Cardiac muscle cell (in vitro differentiated cells and primary cell): ENCODE results near the gene IGSF1. TPM values are rescaled to one million over a fixed set of nuclear protein-coding genes. Genes with fewer than 3 reads are reported as not detected.

Experiments used
- DNase-seq, 2 donors: peaks; one replicate each; pipeline versions ENCODE4 v3.0.0 to v3.0.0-alpha.2; 2010 to 2017; ENCODE audit warnings: low read depth in 1 of 2, low spot score in 1 of 2
- H3K27ac ChIP-seq: fragments of 200-600 bp; sonication (generic); 2 replicates; pipeline ENCODE4 v1.5.1; 2016
- H3K27me3 ChIP-seq: fragments of 200-600 bp; sonication (generic); 2 replicates; pipeline ENCODE4 v1.6.0; 2016; ENCODE audit warnings: control low read depth
- H3K36me3 ChIP-seq: fragments of 200-600 bp; sonication (generic); 2 replicates; pipeline ENCODE4 v1.5.1; 2016; ENCODE audit warnings: control low read depth
- H3K4me1 ChIP-seq: fragments of 200-600 bp; sonication (generic); 2 replicates; pipeline ENCODE4 v1.8.1; 2017; ENCODE audit warnings: low read depth, mild to moderate bottlenecking, mixed run types
- H3K4me3 ChIP-seq: fragments of 200-600 bp; sonication (generic); 2 replicates; pipeline ENCODE4 v1.5.1; 2016; ENCODE audit warnings: mild to moderate bottlenecking
- H3K9me3 ChIP-seq: fragments of 200-600 bp; sonication (generic); 2 replicates; pipeline ENCODE4 v1.5.1; 2017; ENCODE audit warnings: low read depth, mild to moderate bottlenecking, control low read depth
- polyA plus RNA-seq: library from polyadenylated mRNA; unstranded; fragments of >200 nt; fragmentation: Nextera tagmentation; extraction: Ambion mirVana; gene quantifications from 2 replicates; pipeline ENCODE4 v1.2.1, GENCODE V29; 2016
- total RNA-seq: library from RNA; depleted of rRNA; stranded (reverse); fragments of >200 nt; gene quantifications from 2 replicates; pipeline ENCODE4 v1.2.3, GENCODE V29; 2016
- TF ChIP-seq, protein P1 (sequence below): IDR thresholded peaks from 2 replicates; pipeline ENCODE4 v1.5.1; 2012; ENCODE audit warnings: low read depth, mild to moderate bottlenecking, low read length

The IGSF1 gene
- total and polyA plus RNA-seq, 2 experiments from 2014 or later, result 6.5 TPM

DNA sequence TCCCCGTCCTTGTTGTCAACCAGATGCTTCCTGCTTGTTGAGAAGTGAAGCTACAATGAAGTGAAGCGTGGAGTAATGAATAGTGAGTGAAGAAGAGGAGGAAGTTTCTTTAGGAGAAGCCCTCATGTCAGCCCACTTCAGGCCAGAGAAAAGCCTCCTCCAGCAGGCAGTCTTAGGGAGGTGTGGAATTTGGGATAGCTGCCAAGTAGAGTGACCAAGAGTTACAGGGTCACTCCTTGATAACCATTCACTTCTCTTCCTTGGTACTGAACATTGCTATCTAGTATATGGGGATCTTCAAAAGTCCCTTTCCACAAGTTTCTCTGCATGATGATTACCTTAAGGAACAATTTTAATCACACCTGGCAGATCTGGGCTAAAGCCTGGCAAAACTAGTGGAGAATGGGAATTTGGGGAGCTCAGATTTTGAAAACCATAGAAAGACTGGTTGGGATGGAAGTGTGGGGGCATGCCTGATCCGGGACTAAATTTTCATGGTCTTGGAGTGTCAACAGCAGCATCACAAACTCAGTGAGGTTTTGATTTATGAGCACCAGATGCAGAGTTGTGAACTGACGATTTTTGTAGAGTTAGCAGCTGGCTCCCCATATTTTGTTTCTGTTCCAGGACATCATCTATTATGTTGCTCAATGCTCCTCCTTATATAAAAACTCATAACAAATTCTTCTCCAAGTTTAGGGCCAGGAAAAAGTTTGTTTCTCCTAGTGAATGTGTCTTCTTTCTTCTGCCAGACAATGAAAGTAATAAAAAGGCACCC, 53.1 kb downstream of the IGSF1 start:
- Histone ChIP-seq H3K4me1 (no peaks in the 10 kb centered on the region), H3K9me3 (no peaks in the 10 kb centered on the region), H3K4me3 (no peak overlapping the region), H3K27ac (no peak overlapping the region), H3K27me3 (no peaks in the 10 kb centered on the region), H3K36me3 (no peaks in the 10 kb centered on the region)
- TF ChIP-seq, protein P1, sequence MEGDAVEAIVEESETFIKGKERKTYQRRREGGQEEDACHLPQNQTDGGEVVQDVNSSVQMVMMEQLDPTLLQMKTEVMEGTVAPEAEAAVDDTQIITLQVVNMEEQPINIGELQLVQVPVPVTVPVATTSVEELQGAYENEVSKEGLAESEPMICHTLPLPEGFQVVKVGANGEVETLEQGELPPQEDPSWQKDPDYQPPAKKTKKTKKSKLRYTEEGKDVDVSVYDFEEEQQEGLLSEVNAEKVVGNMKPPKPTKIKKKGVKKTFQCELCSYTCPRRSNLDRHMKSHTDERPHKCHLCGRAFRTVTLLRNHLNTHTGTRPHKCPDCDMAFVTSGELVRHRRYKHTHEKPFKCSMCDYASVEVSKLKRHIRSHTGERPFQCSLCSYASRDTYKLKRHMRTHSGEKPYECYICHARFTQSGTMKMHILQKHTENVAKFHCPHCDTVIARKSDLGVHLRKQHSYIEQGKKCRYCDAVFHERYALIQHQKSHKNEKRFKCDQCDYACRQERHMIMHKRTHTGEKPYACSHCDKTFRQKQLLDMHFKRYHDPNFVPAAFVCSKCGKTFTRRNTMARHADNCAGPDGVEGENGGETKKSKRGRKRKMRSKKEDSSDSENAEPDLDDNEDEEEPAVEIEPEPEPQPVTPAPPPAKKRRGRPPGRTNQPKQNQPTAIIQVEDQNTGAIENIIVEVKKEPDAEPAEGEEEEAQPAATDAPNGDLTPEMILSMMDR, result no peak
- DNase-seq, result no peak

DNA sequence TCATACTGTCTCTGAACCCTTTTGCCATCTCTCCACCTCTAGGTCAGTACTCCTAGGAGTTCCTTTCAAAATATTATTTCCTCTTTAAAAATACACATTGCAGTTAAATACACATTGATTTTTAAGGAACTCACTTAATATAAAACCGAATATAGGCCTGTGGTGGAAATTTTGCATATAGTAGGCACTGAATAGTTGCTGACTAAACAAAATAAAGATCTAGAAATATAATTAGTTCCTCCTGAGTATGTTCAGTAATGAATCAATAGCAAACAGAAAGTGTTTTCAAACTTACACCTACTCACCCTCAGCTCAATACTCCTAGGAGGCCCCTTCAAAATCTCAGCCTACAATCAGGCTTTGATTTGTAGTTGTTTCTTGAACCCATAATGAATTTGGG, 61.5 kb downstream of the IGSF1 start:
- no peak for DNase-seq
- H3K4me1 ChIP-seq, result no peaks in the 10 kb centered on the region
- no peak overlapping the region for H3K4me3 ChIP-seq
- H3K27ac ChIP-seq, result no peak overlapping the region
- TF ChIP-seq, protein P1, result no peak
- H3K9me3 ChIP-seq, result no peaks in the 10 kb centered on the region
- H3K36me3 ChIP-seq, result no peaks in the 10 kb centered on the region
- no peaks in the 10 kb centered on the region for H3K27me3 ChIP-seq

DNA sequence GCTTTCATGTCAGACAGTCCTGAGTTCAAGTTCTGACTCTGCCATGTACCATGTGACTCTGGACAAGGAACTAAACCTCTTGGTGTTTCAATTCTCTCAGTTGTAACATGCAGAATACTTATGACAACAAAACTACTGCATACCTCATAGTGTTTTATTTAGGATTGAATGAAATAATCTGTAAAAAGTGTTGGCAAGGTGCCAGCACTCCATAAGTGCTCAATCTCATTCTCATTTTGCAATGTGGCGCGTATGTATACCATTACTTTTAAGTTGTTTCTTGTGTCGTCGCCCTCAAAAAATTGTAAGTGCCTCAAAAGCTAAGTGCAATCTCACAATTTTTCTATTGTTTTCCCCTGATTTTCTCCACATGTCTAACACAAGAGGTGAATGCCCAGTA, 62.5 kb downstream of the IGSF1 start:
- Histone ChIP-seq H3K9me3 (no peaks in the 10 kb centered on the region), H3K27ac (no peak overlapping the region), H3K36me3 (no peaks in the 10 kb centered on the region), H3K27me3 (no peaks in the 10 kb centered on the region), H3K4me3 (no peak overlapping the region), H3K4me1 (no peaks in the 10 kb centered on the region)
- no peak for DNase-seq
- TF ChIP-seq, protein P1, result no peak

DNA sequence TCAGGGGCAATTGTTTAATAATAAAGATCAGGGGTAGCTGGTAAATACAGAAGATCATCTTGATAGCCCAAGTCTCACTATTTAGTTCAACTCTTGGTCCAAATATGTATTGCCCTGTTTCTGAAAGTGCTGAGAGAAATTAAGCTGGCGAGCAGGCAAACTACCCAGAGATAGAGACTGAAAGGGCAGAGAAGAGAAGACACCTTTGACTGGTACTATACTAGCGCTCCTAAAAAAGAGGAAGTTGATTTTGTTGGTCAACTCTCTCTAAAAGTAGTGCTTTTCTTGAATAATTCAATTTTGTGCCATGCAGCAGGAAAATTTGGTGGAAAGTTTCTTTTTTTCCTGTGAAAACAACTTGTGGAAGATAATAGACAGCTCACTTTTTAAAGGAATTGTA, 64.0 kb downstream of the IGSF1 start:
- TF ChIP-seq, protein P1, result no peak
- no peak overlapping the region for H3K27ac ChIP-seq
- no peak for DNase-seq
- H3K4me1 ChIP-seq, result no peaks in the 10 kb centered on the region
- H3K27me3 ChIP-seq, result no peaks in the 10 kb centered on the region
- H3K9me3 ChIP-seq, result no peaks in the 10 kb centered on the region
- H3K36me3 ChIP-seq, result no peaks in the 10 kb centered on the region
- H3K4me3 ChIP-seq, result no peak overlapping the region

Other genes starting within 250 kb of the IGSF1 start
- gene ARHGAP36, start 231.0 kb downstream of the IGSF1 start, total RNA-seq, result not detected in 2 replicates
- gene ARHGAP36, start 231.0 kb downstream of the IGSF1 start, polyA plus RNA-seq, result not detected in 2 replicates